Testis (tissue), 2 donors: ENCODE measurements around the gene PPM1A.

Source experiments
- CTCF ChIP-seq, 3 experiments: fragments of 450-650 bp in 2 of 3; fragments of 200-600 bp in 1 of 3; sonication (generic) in 1 of 3; IDR thresholded peaks; one replicate each; pipeline ENCODE4 v1.5.1; 2016 to 2019; ENCODE audit warnings: antibody characterized with exemption in 3 of 3, mild to moderate bottlenecking in 2 of 3, moderate library complexity in 1 of 3
- POLR2A ChIP-seq: fragments of 450-650 bp; IDR thresholded peaks from one replicate; pipeline ENCODE4 v1.6.1; 2017; ENCODE audit warnings: antibody characterized with exemption, mild to moderate bottlenecking, moderate library complexity

- TF ChIP-seq CTCF (IDR thresholded peaks at IDR 0.05) (no peak), POLR2A (no peak)
Measured at GRCh38 chr14:60220084-60220483, 28.9 kb upstream of the PPM1A start.
